NCI-H526 (cell line): ENCODE data around the gene LRRC4C.

Source experiments
- DNase-seq, 2 experiments: peaks; one replicate each; lab custom pipeline; 2025; lab: John Stamatoyannopoulos, UW

The LRRC4C gene

DNA sequence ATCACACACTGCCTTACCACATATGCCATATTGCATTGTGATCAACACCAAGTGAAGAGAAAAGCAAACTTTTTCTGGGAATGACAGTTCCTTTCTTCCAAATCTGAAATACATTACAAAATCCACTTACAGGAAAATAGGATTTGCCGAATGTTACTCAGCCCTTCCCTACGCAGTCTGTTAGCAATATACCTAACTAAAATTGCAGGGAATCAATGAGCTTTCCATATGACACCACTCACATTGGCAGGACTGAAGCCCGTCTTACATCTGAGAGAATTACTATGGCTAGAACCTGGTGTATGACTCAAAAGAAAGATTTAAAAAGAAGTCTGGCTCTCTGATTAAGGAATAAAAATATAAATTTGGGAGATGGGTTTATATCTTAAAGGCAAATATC lies 136.0 kb downstream of the LRRC4C start:
- DNase-seq, result no peak

GRCh38 chr11:41320653-41321052 lies 138.8 kb downstream of the LRRC4C start:
- DNase-seq, result no peak

GRCh38 chr11:41320238-41320637 lies 139.2 kb downstream of the LRRC4C start:
- DNase-seq, result no peak

- no peak for DNase-seq
Observed at GRCh38 chr11:41319434-41319833, 140.0 kb downstream of the LRRC4C start.

DNA sequence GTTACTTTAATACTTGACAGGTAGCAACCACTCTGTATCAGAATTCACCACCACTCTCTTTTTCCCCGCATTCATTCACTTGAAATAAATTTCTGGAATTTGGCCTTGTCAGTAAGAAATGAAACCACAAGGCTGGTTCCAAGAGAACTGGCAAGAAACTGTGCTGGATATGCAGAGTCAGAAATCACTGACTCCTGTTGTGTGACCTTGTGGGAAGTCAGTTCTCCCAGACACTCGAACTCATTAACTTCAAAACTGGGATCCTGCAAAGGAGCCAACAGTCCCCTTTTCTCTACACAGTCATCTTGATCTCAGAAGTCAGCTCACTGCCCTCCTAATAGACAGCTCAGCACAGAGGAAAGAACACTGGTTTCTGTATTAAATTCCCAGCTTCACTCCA lies 142.7 kb downstream of the LRRC4C start:
- DNase-seq, result no peak

- no peak for DNase-seq
Observed at GRCh38 chr11:41313226-41313625, 146.2 kb downstream of the LRRC4C start.

GRCh38 chr11:41309716-41310115 lies 149.7 kb downstream of the LRRC4C start:
- DNase-seq, result peak in 1 of 2 experiments; percentile 2

DNA sequence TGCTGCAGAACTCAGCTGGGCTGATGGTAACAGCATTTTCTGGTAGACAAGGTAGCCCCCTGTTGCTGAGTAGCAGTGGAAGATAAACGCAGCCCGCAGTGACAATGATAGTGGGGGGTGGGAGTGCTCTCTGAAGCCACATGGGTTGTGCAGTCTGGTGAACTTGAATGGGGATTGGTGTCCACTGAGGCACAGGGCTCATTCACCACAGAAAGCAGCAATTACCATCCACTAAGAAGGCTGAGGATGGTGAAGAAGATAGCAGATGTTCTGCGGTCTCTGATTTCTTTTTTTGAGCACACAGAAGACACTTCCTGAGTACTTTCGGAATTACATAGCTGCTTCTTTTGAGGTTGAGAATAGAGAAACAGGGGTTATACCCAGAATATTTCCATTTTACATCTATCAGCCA lies 150.3 kb downstream of the LRRC4C start:
- no peak for DNase-seq

- DNase-seq, result no peak
Observed at GRCh38 chr11:41308286-41308685, 151.2 kb downstream of the LRRC4C start.

GRCh38 chr11:41307296-41308080 lies 152.0 kb downstream of the LRRC4C start:
- DNase-seq, result no peak

- no peak for DNase-seq
Observed at GRCh38 chr11:41306431-41306830, 153.0 kb downstream of the LRRC4C start.

GRCh38 chr11:41301023-41301422 lies 158.4 kb downstream of the LRRC4C start:
- DNase-seq, result no peak

DNA sequence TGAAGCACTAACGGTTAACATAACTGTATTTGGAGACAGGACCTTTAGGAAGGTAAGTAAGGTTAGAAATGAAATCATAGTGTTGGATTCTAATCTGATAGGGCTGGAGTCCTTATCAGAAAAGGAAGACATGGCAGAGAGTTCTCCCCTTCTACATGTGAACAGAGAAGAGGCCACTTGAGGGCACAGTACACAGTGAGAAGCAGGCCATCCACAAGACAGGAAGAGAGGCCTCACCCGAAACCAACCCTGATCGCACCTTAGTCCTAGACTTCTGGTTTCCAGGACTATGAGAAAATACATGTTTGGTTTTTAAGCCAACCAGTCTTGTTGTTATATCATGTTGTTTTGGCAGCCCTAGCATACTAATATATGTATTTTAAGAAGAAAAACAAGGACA lies 170.0 kb downstream of the LRRC4C start:
- DNase-seq, result no peak

- DNase-seq, result no peak
Observed at GRCh38 chr11:41286751-41287150, 172.7 kb downstream of the LRRC4C start.

GRCh38 chr11:41284354-41284753 lies 175.1 kb downstream of the LRRC4C start:
- DNase-seq, result no peak

- no peak for DNase-seq
Observed at GRCh38 chr11:41283191-41283930, 176.1 kb downstream of the LRRC4C start.

DNA sequence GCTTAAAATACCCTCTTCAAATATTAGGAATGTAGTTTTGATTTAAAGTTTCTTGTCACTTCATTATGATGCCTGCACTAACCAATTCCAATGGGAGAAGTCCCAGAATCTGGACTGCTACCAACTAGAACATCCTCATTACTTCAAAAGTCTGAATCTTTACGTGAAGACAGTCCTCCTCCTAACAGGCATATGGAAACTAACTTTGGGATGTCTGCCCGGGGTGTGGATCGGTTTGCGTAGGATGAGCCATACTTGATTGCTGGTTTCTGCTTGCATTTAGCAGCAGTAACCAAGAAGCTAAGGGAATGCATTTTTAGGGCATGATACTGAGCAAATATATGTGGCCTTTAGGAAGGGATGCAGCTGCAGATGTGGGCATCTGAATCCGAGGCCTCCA lies 177.1 kb downstream of the LRRC4C start:
- DNase-seq, result no peak

- no peak for DNase-seq
Observed at GRCh38 chr11:41281131-41281742, 178.2 kb downstream of the LRRC4C start.

- no peak for DNase-seq
Observed at GRCh38 chr11:41274831-41275230, 184.6 kb downstream of the LRRC4C start.

GRCh38 chr11:41273908-41274307 lies 185.5 kb downstream of the LRRC4C start:
- DNase-seq, result no peak

DNA sequence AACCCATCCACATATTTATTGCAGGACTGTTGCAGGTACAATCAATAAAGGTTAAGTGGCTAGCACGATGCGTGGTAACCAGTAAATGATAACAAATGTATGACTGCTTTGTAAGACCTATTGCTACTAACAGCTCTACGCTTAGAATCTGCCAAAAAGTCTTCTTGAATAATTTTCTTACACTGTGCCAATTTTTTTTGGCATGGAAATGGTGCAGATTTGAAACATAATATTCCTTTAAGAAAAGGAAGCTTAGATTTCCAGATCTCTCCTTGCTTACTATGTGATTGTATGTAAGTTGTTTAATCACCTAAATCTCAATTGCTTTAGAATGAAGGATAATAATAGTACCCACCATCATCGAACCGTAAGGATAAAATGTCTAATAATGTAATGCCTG lies 192.0 kb downstream of the LRRC4C start:
- no peak for DNase-seq

- DNase-seq, result no peak
Observed at GRCh38 chr11:41256041-41256440, 203.4 kb downstream of the LRRC4C start.

GRCh38 chr11:41254966-41255365 lies 204.5 kb downstream of the LRRC4C start:
- DNase-seq, result no peak
